Esophagus muscularis mucosa (tissue), 4 donors: Measurements from ENCODE around the gene LMX1A. TPM values are rescaled to one million over a fixed set of nuclear protein-coding genes. Genes with fewer than 3 reads are reported as not detected.

ENCODE experiments used
- DNase-seq: peaks from one replicate; pipeline ENCODE4 v3.0.0-alpha.2; 2017; ENCODE audit errors: extremely low spot score
- H3K27ac ChIP-seq, 4 donors: fragments of 200-600 bp; sonication (generic); replicated peaks in 1 of 4; 1 replicate in 3 of 4; 2 replicates in 1 of 4; pipeline ENCODE4 v1.5.1; 2016 to 2019; ENCODE audit warnings: mild to moderate bottlenecking in 1 of 4
- H3K27me3 ChIP-seq, 4 donors: fragments of 200-600 bp; sonication (generic); one replicate each; pipeline versions ENCODE4 v1.5.1 to v1.6.0; 2016 to 2019
- H3K36me3 ChIP-seq, 4 donors: fragments of 200-600 bp; sonication (generic); one replicate each; pipeline ENCODE4 v1.5.1; 2016 to 2019
- H3K4me1 ChIP-seq, 4 donors: fragments of 200-600 bp; sonication (generic); one replicate each; pipeline ENCODE4 v1.5.1; 2016 to 2019
- H3K4me3 ChIP-seq, 4 donors: fragments of 200-600 bp; sonication (generic); 1 replicate in 2 of 4; 2 replicates in 2 of 4; pipeline ENCODE4 v1.5.1; 2016 to 2019; ENCODE audit warnings: mild to moderate bottlenecking in 4 of 4, moderate library complexity in 1 of 4
- H3K9me3 ChIP-seq, 4 donors: fragments of 200-600 bp; sonication (generic); 1 replicate in 3 of 4; 2 replicates in 1 of 4; pipeline ENCODE4 v1.5.1; 2016 to 2019
- EP300 ChIP-seq: sonication (generic); formaldehyde crosslinking; IDR thresholded peaks from one replicate; pipeline ENCODE4 v1.6.1; 2017; ENCODE audit warnings: antibody characterized with exemption
- POLR2A ChIP-seq: fragments of 450-650 bp; IDR thresholded peaks from one replicate; pipeline ENCODE4 v1.6.1; 2017; ENCODE audit warnings: antibody characterized with exemption, moderate library complexity, mild to moderate bottlenecking, low read depth
- POLR2AphosphoS5 ChIP-seq, 2 donors: sonication (generic); formaldehyde crosslinking; IDR thresholded peaks; one replicate each; pipeline ENCODE4 v1.6.1; 2017; ENCODE audit warnings: antibody characterized with exemption in 2 of 2
- WGBS: methylation state at CpG from one replicate; pipeline ENCODE4 v1.1.5; 2018; 5-methylcytosine and 5-hydroxymethylcytosine counted together
- intact Hi-C: fragments of 100-400 bp; cut with DNase I; formaldehyde crosslinking; loops from one replicate; pipeline ENCODE4 v1.15.1; 2023
- total RNA-seq, 4 donors: library from RNA; depleted of rRNA; stranded (reverse); fragments of >200 nt; gene quantifications; one replicate each; pipeline versions ENCODE4 v1.1.0 to v1.2.1, GENCODE V29; 2016
- TF ChIP-seq, protein P1 (sequence below), 3 experiments: fragments of 200-600 bp in 2 of 3; fragments of 450-650 bp in 1 of 3; sonication (generic) in 2 of 3; IDR thresholded peaks; one replicate each; pipeline ENCODE4 v1.5.1; 2017 to 2019; ENCODE audit warnings: antibody characterized with exemption in 3 of 3, mild to moderate bottlenecking in 2 of 3, moderate library complexity in 1 of 3

Gene LMX1A
- total RNA-seq, 4 donors from 2014 or later, result 0.32 to 0.98 (median 0.33) TPM; not detected in 1

GRCh38 chr1:165312591-165312990, 43.9 kb downstream of the LMX1A start:
- no peaks in the 10 kb centered on the region for H3K36me3 ChIP-seq
- peaks cover 0 to 2% (median 0%) of the 10 kb centered on the region in 4 donors for H3K4me1 ChIP-seq
- 83% methylated on average over 2 of the region's 2 CpGs for whole genome bisulfite sequencing
- no peak for DNase-seq
- peaks cover 0 to 39% (median 0%) of the 10 kb centered on the region in 4 donors for H3K27me3 ChIP-seq
- H3K27ac ChIP-seq, result no peak overlapping the region
- no peak overlapping the region for H3K4me3 ChIP-seq
- intact Hi-C loops, result no loop called here
- TF ChIP-seq POLR2A (no peak), EP300 (no peak), POLR2AphosphoS5 (IDR thresholded peaks at IDR 0.05) (no peak)
- TF ChIP-seq, protein P1, sequence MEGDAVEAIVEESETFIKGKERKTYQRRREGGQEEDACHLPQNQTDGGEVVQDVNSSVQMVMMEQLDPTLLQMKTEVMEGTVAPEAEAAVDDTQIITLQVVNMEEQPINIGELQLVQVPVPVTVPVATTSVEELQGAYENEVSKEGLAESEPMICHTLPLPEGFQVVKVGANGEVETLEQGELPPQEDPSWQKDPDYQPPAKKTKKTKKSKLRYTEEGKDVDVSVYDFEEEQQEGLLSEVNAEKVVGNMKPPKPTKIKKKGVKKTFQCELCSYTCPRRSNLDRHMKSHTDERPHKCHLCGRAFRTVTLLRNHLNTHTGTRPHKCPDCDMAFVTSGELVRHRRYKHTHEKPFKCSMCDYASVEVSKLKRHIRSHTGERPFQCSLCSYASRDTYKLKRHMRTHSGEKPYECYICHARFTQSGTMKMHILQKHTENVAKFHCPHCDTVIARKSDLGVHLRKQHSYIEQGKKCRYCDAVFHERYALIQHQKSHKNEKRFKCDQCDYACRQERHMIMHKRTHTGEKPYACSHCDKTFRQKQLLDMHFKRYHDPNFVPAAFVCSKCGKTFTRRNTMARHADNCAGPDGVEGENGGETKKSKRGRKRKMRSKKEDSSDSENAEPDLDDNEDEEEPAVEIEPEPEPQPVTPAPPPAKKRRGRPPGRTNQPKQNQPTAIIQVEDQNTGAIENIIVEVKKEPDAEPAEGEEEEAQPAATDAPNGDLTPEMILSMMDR (IDR thresholded peaks at IDR 0.05), result no peak
- H3K9me3 ChIP-seq, result peaks cover 0 to 12% (median 9%) of the 10 kb centered on the region in 4 donors

- no peaks in the 10 kb centered on the region for H3K9me3 ChIP-seq
- TF ChIP-seq, protein P1 (IDR thresholded peaks at IDR 0.05), result no peak
- peak overlapping the region in 1 of 4 donors; percentile 23 for H3K27ac ChIP-seq
- no peaks in the 10 kb centered on the region for H3K4me1 ChIP-seq
- WGBS, result 76% methylated on average over 6 of the region's 6 CpGs
- no peak for DNase-seq
- intact Hi-C loops, result no loop called here
- H3K36me3 ChIP-seq, result no peaks in the 10 kb centered on the region
- peaks cover 0 to 22% (median 0%) of the 10 kb centered on the region in 4 donors for H3K27me3 ChIP-seq
- H3K4me3 ChIP-seq, result no peak overlapping the region
These were observed 49.7 kb downstream of the LMX1A start for GRCh38 chr1:165306543-165307434.

DNA sequence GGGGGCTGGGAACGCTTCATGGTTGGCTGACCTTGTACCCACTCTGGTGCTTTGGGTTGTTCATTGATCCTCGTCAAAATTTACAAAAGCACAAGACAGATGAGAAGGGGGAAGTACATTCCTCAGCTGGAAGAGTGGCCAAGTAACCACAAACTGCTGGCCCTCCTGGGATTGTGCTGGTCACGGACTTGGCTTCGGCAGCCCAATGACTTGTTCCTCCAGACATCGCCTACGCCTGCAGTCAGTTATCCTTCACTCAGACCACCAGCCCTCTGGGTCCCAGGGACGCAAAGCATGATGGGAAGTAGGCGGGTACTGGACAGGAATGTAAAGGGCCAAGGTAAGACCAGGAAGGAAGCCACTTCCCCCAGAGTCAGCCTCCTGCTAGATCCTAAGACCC, 53.1 kb downstream of the LMX1A start:
- H3K27ac ChIP-seq, result no peak overlapping the region
- no peak overlapping the region for H3K4me3 ChIP-seq
- H3K9me3 ChIP-seq, result no peaks in the 10 kb centered on the region
- DNase-seq, result no peak
- peaks cover 0 to 14% (median 0%) of the 10 kb centered on the region in 4 donors for H3K27me3 ChIP-seq
- WGBS, result 75% methylated on average over 4 of the region's 8 CpGs
- H3K36me3 ChIP-seq, result no peaks in the 10 kb centered on the region
- H3K4me1 ChIP-seq, result no peaks in the 10 kb centered on the region
- TF ChIP-seq EP300 (no peak), POLR2A (no peak), POLR2AphosphoS5 (IDR thresholded peaks at IDR 0.05) (no peak)
- TF ChIP-seq, protein P1 (IDR thresholded peaks at IDR 0.05), result no peak
- intact Hi-C loops, result no loop called here

- H3K4me1 ChIP-seq, result no peaks in the 10 kb centered on the region
- 88% methylated on average over 2 of the region's 2 CpGs for WGBS
- H3K36me3 ChIP-seq, result no peaks in the 10 kb centered on the region
- H3K4me3 ChIP-seq, result no peak overlapping the region
- no peak overlapping the region for H3K27ac ChIP-seq
- H3K27me3 ChIP-seq, result peaks cover 0 to 14% (median 0%) of the 10 kb centered on the region in 4 donors
- intact Hi-C loops, result no loop called here
- DNase-seq, result no peak
- TF ChIP-seq EP300 (no peak), POLR2AphosphoS5 (IDR thresholded peaks at IDR 0.05) (no peak), POLR2A (no peak)
- TF ChIP-seq, protein P1 (IDR thresholded peaks at IDR 0.05), result no peak
- no peaks in the 10 kb centered on the region for H3K9me3 ChIP-seq
These were observed 56.1 kb downstream of the LMX1A start for GRCh38 chr1:165300400-165300903.
